ENCODE data around the gene PDAP1.
"Not testable (repeated sequence)": the region's sequence is repeated elsewhere in the genome, so short reads cannot be mapped to it uniquely, and the experiment has no call there.

Gene PDAP1

GRCh38 chr7:99379043-99379577 lies 29.3 kb downstream of the PDAP1 start:
- no peak for DNase-seq (ENCODE audit: low read depth in 2 of 2)

GRCh38 chr7:99375070-99375807 lies 33.2 kb downstream of the PDAP1 start:
- no peak for DNase-seq (ENCODE audit: low read depth in 2 of 2)

GRCh38 chr7:99374111-99375064 lies 34.0 kb downstream of the PDAP1 start, which contains the start of gene ARPC1B:
ARPC1B (plus strand) TSS chr7:99374730; CDS start chr7:99385715, 10,985 bp downstream.
- peak; percentile 67 to 72 for DNase-seq (ENCODE audit: low read depth in 2 of 2)

- no peak for DNase-seq (ENCODE audit: low read depth in 2 of 2)
Observed at GRCh38 chr7:99373091-99374066, 35.0 kb downstream of the PDAP1 start.

- DNase-seq (ENCODE audit: low read depth in 2 of 2) = no peak
Observed at GRCh38 chr7:99372275-99373090, 35.9 kb downstream of the PDAP1 start.

- DNase-seq (ENCODE audit: low read depth in 2 of 2) = no peak
Observed at GRCh38 chr7:99371376-99371920, 36.9 kb downstream of the PDAP1 start.

GRCh38 chr7:99369767-99370391 lies 38.5 kb downstream of the PDAP1 start:
- no peak for DNase-seq (ENCODE audit: low read depth in 2 of 2)

GRCh38 chr7:99368750-99369389 lies 39.5 kb downstream of the PDAP1 start:
- no peak for DNase-seq (ENCODE audit: low read depth in 2 of 2)

- DNase-seq (ENCODE audit: low read depth in 2 of 2) = no peak
Observed at GRCh38 chr7:99366646-99367045, 41.8 kb downstream of the PDAP1 start.

- DNase-seq (ENCODE audit: low read depth in 2 of 2) = no peak
Observed at GRCh38 chr7:99365318-99366141, 42.9 kb downstream of the PDAP1 start.

- no peak for DNase-seq (ENCODE audit: low read depth in 2 of 2)
Observed at GRCh38 chr7:99363286-99363685, 45.1 kb downstream of the PDAP1 start.

- DNase-seq (ENCODE audit: low read depth in 2 of 2) = no peak
Observed at GRCh38 chr7:99362801-99363200, 45.6 kb downstream of the PDAP1 start.

- no peak for DNase-seq (ENCODE audit: low read depth in 2 of 2)
Observed at GRCh38 chr7:99359465-99360154, 48.8 kb downstream of the PDAP1 start.

GRCh38 chr7:99358521-99358920 lies 49.9 kb downstream of the PDAP1 start:
- DNase-seq (ENCODE audit: low read depth in 2 of 2) = not testable (repeated sequence)

- no peak for DNase-seq (ENCODE audit: low read depth in 2 of 2)
Observed at GRCh38 chr7:99357701-99358490, 50.5 kb downstream of the PDAP1 start.

- DNase-seq (ENCODE audit: low read depth in 2 of 2) = no peak
Observed at GRCh38 chr7:99355098-99355497, 53.3 kb downstream of the PDAP1 start.

- DNase-seq (ENCODE audit: low read depth in 2 of 2) = no peak
Observed at GRCh38 chr7:99352247-99352646, 56.1 kb downstream of the PDAP1 start.

Data from stimulated activated CD8-positive, alpha-beta memory T cell treated with anti-CD3 and anti-CD28 coated beads, Interleukin-7, amount 100 ng/mL, for 1 hour (primary cell).